Neural cell (in vitro differentiated cells): ENCODE results near the gene GTPBP4.

ENCODE experiments used
- RAD21 ChIP-seq: fragments of 450-650 bp; conservative IDR thresholded peaks from 2 replicates; pipeline ENCODE4 v1.6.1; 2014; ENCODE audit warnings: antibody characterized with exemption, mild to moderate bottlenecking, moderate library complexity
- SMC3 ChIP-seq: fragments of 450-650 bp; conservative IDR thresholded peaks from 2 replicates; pipeline ENCODE4 v1.6.1; 2014; ENCODE audit warnings: antibody characterized with exemption, mild to moderate bottlenecking, moderate library complexity; ENCODE audit not compliant: poor library complexity
- TAF1 ChIP-seq: IDR thresholded peaks from 2 replicates; pipeline ENCODE4 v1.6.1; 2012; ENCODE audit warnings: low read depth
- TF ChIP-seq, protein P1 (sequence below): fragments of 450-650 bp; IDR thresholded peaks from 2 replicates; pipeline ENCODE4 v1.5.1; 2014; ENCODE audit warnings: antibody characterized with exemption, mild to moderate bottlenecking, moderate library complexity; ENCODE audit not compliant: poor library complexity, severe bottlenecking

DNA sequence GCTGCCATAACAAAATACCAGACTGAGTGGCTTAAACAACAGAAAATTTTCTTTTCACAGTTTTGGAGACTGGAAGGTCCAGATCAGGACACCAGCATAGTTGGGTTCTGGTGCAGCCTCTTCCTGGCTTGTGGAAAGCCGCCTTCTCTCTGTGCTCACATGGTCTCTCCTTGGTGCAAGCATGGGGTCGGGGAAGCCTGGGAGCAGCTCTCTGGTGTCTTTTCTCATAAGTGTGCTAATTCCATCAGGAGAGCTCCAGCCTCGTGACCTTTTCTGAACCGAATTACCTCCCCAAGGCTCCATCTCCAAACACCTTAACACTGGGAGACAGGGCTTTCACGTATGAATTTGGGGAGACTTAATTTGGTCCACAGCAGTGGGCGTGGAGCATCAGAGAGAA, 4.8 kb upstream of the GTPBP4 start:
- no peak for TF ChIP-seq TAF1
- TF ChIP-seq, protein P1, sequence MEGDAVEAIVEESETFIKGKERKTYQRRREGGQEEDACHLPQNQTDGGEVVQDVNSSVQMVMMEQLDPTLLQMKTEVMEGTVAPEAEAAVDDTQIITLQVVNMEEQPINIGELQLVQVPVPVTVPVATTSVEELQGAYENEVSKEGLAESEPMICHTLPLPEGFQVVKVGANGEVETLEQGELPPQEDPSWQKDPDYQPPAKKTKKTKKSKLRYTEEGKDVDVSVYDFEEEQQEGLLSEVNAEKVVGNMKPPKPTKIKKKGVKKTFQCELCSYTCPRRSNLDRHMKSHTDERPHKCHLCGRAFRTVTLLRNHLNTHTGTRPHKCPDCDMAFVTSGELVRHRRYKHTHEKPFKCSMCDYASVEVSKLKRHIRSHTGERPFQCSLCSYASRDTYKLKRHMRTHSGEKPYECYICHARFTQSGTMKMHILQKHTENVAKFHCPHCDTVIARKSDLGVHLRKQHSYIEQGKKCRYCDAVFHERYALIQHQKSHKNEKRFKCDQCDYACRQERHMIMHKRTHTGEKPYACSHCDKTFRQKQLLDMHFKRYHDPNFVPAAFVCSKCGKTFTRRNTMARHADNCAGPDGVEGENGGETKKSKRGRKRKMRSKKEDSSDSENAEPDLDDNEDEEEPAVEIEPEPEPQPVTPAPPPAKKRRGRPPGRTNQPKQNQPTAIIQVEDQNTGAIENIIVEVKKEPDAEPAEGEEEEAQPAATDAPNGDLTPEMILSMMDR = no peak
- TF ChIP-seq SMC3 = no peak
- TF ChIP-seq RAD21 = no peak
